HG03045 (cell line): ENCODE data around the gene DACH1.

Source experiments
- ATAC-seq: cut with Tn5 transposase; IDR thresholded peaks from one replicate; pipeline ENCODE4 v1.9.1; 2021; ENCODE audit warnings: mild to moderate bottlenecking, moderate library complexity; ENCODE audit not compliant: unreplicated experiment

DACH1 gene

DNA sequence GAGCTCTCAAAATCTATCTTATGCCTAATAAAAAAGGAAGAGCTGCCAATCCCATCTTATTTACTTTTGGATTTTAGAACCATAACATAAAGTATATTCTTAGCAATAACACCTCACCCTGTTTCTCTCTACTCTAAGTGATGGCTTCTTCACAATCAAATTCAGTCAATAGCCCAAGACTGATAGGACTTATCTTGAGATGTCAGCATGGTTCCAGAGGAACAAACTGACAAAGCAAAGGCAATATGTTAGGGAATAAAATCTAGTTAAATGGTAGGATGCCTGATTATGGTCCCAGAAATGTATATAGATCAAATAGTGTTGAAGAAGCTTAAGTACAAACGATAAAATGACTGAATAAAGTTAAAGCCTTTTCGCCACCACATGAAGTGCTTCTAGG is 36.3 kb downstream of the DACH1 start:
- ATAC-seq = no peak

DNA sequence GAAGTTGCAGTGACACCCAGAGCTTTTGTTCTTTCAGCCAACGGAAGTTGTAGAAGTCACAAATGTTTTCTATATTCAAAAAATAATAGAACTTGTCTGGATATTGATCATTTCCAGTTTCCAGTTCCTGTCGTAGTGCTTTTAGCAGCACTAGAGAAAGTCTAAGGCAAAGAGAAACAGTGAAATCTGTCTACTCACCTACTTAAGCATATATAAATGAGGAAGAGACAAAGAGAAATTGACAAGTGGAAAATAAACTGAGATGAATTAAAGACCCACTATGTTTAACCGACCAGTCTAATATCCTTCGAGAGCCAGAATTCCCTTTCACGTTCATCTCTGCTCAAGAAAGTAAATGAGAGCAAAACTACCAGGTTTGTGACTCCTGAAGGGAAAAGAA is 36.7 kb downstream of the DACH1 start:
- ATAC-seq = no peak

DNA sequence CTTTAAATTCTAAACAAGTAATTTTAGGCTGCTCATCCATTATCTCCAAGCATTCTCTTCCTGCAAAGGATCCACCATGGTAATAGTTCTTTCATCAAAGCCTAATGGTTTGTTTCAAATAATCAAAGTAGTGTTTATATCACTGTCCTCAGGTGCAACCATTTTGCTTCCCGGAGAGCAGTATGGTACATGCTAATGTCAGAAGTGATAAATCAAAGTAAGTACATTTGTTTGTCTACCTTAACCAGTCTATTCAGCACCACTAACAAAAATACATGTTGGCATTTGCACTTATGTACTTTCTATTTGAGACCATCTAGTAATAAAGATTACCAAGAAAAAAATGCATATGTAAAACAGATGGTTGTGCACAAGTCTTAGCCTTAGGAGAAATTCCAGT is 37.5 kb downstream of the DACH1 start:
- ATAC-seq = no peak

DNA sequence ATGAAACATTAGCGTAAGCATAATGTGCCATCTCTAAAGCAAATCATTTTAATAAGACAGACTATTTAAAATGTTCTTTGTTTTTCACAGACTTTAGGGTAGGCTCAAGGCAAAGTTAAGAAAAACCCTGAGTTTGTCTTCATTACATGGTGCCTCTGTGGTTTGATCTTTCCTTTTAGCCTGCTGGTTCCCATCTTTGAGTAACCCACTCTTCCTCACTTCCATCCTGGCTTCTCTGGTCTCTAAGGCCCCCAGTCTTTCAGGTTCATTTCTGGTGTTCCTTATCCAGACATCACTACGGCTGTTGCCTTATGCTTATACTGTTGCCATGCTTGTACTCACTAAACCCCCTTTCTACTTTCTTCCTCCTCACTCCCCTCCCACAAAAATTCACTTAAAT is 38.4 kb downstream of the DACH1 start:
- no peak for ATAC-seq

DNA sequence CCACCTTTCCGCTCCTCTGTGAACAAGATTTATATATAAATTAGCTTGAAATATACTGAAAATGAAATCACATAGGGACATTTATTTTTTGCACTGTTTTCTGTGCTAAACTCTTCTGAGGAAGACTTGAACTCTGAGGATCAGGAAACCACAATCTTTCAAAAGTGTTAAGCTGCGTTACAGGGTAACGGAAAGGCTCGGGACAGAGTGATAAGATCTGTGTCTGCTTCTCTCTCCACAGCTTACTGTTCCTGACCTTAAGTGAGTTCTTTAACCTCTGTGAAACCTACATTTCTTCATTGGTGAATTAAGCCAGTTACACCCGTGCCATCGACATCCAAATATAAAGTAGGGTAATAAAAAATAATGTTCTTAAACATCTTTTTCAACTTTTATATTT is 38.9 kb downstream of the DACH1 start:
- no peak for ATAC-seq

DNA sequence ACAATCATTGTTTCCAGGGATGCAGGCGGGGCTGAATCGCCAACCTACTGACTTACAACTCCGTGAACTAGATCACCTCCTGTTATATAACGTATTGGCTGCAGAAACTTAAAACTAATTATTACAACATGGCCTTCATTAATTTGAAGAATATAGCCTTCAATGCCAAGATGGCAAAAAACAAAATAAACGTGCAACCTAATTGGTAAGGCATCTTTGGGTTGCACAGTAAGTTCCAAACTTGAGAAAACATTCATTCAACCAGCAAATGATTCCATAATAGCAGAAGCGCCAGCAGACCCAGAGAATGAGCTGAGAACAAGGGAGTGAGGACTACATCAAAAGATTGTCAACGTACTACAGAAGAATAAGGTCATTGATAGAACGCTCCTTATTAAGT is 39.8 kb downstream of the DACH1 start:
- no peak for ATAC-seq

DNA sequence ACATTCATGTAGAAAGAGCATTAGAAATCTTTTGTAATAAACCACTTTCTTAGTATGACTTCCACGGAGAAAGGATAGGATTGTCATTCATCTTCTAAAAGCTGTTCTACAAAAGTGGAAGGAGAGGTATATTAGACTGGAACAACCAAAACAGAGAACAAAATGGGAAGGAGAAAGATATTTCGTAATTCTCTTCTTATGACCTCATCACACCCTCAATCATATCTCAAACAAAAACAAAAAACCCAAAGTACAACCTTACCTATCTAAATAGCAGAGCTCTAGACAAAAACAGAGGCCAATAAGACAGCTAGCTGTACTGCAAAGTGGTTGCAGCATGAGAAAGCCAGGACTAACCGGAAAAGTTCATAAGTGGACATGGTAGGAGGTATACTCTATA is 46.3 kb downstream of the DACH1 start:
- ATAC-seq = no peak

DNA sequence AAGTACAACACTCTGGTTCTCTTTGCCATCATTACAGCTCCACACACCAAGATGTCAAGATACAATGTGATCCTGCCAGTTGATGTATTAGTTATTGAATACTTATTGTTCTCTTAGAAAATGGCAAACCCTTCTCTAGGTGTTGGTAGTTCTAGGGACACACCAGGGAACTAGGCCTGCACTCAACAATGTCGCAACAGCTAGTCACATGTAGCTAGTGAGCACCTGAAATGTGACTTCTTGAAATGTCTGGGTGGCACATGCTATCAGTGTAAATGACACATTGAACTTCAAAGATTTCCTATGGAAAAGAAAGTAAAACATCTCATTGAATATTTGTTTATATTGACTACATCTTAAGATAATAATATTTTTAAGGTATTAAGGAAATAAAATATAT is 49.7 kb downstream of the DACH1 start:
- no peak for ATAC-seq

DNA sequence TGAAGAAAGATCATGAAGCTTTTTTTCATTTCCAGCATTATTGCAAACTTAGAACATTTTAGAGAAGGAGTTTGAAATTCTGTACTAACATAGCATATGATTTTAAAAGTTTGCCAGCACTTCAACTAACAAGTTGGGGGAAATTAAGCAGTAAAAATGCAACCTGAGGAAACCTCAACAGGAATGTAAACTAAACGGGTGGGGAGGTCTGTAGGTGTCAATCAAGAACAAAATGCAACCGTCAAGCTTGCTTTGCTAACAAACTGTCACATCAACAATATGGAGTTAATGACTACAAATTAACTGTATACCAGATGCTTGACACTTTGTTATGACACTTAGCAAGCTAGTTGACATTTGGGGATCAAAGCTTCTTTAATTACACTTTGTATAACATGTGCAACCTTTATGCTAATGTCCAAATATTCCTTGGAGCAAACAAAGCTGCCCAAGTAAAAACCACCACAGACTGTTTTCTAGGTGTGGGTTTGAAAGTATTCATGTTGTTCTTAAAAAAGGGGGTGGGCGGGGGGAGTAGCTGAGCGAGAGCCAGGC is 52.1 kb downstream of the DACH1 start:
- no peak for ATAC-seq

DNA sequence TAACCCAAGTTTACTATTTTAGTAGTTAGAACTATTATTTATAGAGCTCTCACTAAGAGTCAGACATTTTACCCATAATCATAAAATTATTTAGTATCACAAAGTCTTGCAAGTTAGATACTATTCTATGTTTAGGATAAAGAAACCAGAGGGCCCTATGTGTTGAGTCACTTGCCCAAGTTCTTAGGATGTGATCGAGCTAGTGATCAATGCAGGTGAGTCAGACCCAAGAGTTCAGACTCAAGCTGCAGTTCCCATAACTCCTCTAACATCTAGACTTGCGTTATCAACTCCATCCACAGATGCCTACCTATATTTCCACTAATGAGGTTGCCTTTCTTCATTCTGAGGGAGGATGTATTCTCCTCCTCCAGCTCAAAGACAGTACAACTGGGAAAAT is 53.8 kb downstream of the DACH1 start:
- ATAC-seq = no peak

DNA sequence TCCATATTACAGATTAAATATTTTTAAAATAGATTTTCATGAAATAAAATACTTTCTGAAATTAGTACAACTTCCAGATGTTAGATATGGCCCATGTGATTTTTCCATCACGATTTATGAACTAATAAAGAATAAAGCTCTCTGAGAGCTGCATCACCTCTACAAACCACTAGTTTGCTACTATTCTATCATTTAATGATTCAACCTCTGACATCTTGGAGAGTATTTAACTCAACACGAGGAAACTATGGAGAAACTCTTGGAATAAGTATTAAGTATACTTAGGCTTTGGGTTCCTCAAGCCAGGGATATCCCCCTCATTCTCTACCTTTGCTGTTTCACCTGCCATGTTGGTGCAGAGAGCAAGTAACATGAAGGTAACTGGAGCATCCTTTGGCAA is 55.7 kb downstream of the DACH1 start:
- ATAC-seq = no peak

DNA sequence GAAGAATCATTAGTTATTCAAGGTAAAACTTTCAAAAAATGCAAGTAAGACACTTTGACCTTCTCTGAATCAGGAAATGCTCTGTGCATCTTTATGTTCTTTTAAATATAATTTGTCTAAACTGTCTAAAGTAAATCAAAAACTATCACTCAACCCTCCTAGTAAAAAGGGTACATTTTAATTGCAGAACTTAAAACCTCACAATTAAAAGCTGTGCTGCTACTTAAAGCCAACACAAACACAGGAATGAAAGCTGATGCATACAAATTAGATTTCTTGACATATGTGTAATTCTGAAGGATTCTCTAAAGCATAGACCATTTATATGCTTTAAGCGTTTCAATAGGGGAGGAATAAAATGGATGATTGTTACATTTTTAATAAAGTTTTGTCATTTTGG is 58.3 kb downstream of the DACH1 start:
- ATAC-seq = no peak

DNA sequence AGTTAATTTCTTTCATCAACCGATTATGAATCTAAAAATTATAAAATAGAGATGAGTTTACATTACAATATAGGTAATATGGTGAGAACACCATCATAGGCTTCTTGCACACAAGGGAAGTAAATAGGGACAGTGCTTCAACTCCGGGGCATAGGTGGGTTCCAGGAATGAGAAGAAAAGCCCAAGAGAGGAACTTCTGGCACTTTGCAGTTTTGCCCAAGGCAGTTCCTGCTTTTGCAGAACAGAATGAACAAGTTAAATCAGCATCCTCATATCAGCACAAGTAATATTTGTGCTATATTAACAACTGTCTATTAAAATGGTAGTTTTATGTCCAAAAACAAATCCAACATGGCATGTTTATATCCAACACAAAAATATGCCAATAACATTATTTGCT is 60.1 kb downstream of the DACH1 start:
- ATAC-seq = no peak

DNA sequence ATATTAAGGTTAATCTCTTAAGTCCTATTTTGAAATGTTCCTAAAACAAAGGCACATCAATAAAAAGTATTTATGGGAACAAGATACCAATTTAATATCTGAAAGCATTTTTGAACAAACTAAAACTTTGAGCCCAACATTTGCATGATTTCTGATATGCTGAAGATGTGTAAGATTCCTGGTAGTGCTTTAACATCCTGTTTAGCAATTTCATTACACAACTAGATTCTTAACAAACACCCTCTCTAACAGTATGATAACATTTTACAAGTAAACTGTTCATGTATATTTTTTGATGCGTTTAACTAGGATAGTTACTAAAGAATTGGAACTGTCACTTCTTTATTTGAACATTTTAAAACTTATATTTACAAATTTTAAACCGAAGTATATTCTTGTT is 63.9 kb downstream of the DACH1 start:
- no peak for ATAC-seq

DNA sequence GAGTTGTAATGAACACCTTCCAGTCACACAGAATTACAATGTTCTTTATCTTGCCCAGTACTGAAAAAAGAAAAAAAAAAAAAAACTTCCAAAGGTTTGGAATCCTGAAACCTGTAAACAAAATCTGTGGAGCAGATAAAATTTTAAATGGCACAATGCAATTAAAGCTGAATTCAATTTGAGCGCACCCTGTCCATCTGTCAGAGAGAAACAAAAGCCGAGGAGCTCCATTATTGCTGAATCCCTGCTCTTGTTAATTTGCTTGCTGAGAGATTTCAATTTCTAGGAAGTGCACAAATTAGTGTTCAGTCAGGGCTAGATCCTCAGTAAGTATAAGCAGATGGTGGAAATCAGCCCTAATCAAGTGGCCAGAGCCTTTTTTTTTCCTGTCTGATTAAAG is 65.2 kb downstream of the DACH1 start:
- no peak for ATAC-seq

DNA sequence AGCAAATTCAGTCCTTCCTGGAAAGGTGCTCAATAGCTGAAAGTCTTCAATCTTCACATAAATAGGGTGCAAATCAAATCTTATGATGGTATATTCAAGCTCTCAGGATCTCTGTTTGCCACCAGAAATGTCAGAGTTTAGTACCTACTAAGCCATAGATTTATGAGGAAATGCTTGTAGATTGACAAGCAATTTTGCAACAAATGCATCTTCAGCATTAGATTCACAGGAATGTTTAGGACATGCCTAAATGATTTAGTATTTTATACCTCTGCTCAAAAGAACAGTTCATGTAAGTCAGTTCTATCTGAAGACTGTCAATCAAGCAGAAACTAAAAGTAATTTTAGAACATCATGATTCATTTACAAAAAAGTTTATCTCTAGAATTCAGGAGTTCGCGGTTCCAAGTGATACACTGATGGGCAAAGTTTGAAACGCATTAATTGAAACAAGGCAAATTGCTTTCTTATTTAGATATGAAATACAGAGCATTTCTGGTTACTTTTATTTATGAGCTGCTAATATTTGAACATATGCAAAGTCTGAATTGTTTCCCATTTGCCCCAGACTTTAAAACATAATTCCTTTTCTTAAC is 65.7 kb downstream of the DACH1 start:
- no peak for ATAC-seq

DNA sequence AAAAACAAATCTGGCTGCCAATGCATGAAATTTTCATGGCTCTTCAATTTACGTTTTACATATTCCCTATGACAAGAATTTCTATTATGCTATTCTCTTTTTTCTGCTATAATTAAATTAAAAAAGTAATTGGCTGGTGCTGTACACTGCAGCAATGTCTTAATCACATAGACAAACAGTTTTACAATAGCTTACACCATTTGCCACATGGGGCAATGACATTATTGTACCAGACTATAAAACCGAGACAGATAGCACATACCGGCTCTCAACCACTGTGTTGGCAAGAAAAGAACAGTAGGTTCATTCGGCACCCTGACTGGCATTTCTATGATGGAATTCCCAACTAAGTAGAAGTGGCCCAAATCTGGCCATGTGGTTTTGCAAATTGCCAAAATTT is 67.7 kb downstream of the DACH1 start:
- ATAC-seq = no peak

DNA sequence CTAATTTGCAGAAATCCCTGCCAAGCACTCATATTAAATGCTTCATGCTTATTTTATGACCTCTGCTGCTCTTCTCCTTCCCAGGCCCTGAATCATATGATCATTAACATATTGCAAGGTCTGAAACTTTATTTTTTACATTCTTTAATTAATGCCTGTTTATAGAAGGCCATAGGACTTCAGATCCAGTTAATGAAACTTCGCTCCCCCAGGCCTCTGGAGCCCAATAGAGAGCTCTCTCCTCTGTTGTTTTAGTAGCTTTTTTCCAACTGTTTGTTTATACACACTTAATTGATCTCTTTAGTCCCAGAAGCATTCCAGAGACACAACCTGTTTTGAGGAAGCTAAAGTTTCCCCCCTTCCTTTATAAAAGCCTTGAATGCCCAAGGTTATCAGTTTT is 68.3 kb downstream of the DACH1 start:
- no peak for ATAC-seq

DNA sequence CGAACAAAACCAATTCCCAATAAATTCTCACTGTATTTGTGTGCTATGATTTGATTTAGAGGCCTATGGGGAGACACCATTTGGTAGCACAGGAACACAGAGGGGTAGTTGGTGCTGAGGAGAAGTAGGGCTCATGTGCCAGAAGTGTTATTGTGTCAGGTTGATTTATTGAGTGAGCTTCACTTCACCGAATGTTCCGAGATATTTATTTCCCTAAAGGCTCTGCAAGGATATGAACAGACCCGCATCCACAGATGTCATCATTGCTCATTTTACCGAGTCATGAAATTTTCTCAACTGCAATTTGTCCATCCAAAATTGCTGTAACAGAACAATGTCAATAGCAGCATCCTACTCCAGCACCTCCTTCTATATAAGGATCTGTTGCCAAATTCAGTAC is 69.5 kb downstream of the DACH1 start:
- no peak for ATAC-seq

DNA sequence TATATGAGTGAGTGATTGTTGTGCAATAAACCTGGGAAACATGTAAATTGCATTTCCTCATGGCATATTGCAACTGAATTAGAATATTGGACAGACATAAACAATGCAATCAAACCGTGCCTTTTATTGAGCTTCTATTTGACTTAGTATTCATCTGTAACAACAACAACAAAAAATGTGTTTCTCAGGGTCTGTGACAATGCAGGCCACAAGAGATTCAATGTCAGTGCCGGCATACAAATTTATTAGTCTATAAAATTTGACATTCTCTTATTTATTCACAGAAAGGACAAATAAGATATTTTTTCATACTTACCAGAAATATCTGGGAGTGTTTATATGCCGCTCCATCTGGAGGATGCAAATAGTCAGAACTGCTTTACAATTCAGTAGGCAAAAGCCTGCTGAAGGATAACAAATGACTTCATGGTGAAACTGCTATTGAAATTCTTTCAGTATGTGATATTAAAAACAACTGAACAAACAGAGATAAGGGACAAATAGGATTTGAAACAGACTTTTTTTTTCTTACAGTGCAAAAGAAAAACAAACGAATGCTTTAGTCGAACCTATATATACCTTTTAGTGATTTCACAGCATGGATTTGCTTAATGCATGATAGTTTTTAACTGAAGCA is 77.2 kb downstream of the DACH1 start:
- no peak for ATAC-seq

DNA sequence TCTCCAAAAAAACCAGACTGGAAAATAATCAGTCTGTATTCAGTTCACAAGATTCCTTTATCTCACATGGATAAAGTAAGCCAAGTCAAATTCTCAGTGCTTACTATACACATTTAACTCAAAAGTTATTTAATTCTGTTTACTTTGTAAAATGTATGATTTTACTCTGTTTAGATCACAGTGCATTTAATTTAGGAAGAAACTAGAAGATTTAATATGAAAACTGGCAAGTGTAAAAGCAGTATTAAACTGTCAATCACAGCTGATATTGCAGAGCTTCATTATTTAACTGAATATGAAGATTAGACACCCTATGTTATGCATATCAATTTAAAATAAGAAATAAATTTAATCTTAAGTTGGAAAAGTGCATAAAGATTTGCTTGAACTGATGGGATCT is 78.0 kb downstream of the DACH1 start:
- no peak for ATAC-seq

DNA sequence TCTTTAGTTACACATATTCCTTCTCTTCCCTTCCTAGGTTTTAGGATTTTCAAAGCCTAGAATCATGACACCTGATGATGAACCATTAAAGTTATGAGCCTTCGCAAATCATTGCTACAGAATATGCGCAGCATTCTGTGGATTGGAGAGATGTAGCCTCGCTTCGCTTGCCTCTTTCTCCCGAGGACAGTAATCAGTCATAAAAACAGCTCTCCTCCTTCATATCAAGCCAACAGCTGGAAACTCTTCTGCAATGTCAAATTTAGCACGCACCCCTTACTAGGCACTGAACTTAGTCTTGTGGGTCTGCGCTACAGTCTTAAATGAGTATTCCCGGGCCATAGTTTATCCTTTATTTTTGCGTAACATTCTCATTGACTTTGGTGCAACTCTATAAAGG is 79.6 kb downstream of the DACH1 start:
- no peak for ATAC-seq

DNA sequence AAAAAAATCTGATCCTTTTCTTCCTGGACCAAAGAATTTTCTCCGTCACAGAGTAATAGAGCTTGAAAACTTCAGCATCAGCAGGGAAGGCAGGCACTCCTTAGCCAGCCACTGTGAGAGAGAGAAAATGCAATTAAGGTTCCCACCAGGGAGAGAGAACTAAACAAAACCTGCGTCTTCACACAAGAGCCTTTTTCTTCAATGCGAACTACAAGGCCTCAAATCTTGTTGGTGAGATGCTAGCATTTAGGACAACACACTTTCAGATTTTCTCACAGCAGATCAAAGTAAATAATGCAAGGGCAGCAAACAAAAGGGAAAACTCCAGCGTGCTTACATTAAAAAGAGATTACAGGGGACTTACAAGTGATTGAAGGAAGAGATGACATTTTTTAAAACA is 80.1 kb downstream of the DACH1 start:
- no peak for ATAC-seq
